Cardiac muscle cell (in vitro differentiated cells and primary cell): ENCODE measurements around the gene RAET1E. TPM values are rescaled to one million over a fixed set of nuclear protein-coding genes. Genes with fewer than 3 reads are reported as not detected.

ENCODE experiments used
- DNase-seq, 2 donors: peaks; one replicate each; pipeline versions ENCODE4 v3.0.0 to v3.0.0-alpha.2; 2010 to 2017; ENCODE audit warnings: low read depth in 1 of 2, low spot score in 1 of 2
- H3K27ac ChIP-seq: fragments of 200-600 bp; sonication (generic); 2 replicates; pipeline ENCODE4 v1.5.1; 2016
- H3K27me3 ChIP-seq: fragments of 200-600 bp; sonication (generic); 2 replicates; pipeline ENCODE4 v1.6.0; 2016; ENCODE audit warnings: control low read depth
- H3K36me3 ChIP-seq: fragments of 200-600 bp; sonication (generic); 2 replicates; pipeline ENCODE4 v1.5.1; 2016; ENCODE audit warnings: control low read depth
- H3K4me1 ChIP-seq: fragments of 200-600 bp; sonication (generic); 2 replicates; pipeline ENCODE4 v1.8.1; 2017; ENCODE audit warnings: low read depth, mild to moderate bottlenecking, mixed run types
- H3K4me3 ChIP-seq: fragments of 200-600 bp; sonication (generic); 2 replicates; pipeline ENCODE4 v1.5.1; 2016; ENCODE audit warnings: mild to moderate bottlenecking
- H3K9me3 ChIP-seq: fragments of 200-600 bp; sonication (generic); 2 replicates; pipeline ENCODE4 v1.5.1; 2017; ENCODE audit warnings: low read depth, mild to moderate bottlenecking, control low read depth
- polyA plus RNA-seq: library from polyadenylated mRNA; unstranded; fragments of >200 nt; fragmentation: Nextera tagmentation; extraction: Ambion mirVana; gene quantifications from 2 replicates; pipeline ENCODE4 v1.2.1, GENCODE V29; 2016
- total RNA-seq: library from RNA; depleted of rRNA; stranded (reverse); fragments of >200 nt; gene quantifications from 2 replicates; pipeline ENCODE4 v1.2.3, GENCODE V29; 2016
- TF ChIP-seq, protein P1 (sequence below): IDR thresholded peaks from 2 replicates; pipeline ENCODE4 v1.5.1; 2012; ENCODE audit warnings: low read depth, mild to moderate bottlenecking, low read length

The RAET1E gene
- total and polyA plus RNA-seq, 2 experiments from 2014 or later, result not detected

DNA sequence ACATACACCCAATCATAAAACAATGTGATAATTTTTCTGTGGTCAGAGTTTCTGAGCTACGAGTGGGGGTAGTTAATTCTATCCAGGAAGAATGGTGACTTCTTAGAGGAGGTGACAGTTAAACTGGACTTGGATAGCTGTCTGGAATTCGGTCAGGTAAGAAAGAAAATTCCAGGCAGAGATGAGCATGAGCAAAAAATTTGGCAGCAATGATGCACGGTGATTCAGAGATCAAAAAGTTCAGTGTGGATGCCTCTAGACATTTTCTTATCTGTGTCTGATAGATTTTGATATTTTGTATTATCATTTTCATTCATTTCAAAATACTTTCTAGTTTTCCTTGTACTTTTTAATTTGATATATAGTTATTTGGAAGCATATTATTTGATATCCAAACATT, 12.0 kb downstream of the RAET1E start:
- H3K9me3 ChIP-seq, result no peaks in the 10 kb centered on the region
- TF ChIP-seq, protein P1, sequence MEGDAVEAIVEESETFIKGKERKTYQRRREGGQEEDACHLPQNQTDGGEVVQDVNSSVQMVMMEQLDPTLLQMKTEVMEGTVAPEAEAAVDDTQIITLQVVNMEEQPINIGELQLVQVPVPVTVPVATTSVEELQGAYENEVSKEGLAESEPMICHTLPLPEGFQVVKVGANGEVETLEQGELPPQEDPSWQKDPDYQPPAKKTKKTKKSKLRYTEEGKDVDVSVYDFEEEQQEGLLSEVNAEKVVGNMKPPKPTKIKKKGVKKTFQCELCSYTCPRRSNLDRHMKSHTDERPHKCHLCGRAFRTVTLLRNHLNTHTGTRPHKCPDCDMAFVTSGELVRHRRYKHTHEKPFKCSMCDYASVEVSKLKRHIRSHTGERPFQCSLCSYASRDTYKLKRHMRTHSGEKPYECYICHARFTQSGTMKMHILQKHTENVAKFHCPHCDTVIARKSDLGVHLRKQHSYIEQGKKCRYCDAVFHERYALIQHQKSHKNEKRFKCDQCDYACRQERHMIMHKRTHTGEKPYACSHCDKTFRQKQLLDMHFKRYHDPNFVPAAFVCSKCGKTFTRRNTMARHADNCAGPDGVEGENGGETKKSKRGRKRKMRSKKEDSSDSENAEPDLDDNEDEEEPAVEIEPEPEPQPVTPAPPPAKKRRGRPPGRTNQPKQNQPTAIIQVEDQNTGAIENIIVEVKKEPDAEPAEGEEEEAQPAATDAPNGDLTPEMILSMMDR, result no peak
- H3K27ac ChIP-seq, result no peak overlapping the region
- H3K4me3 ChIP-seq, result no peak overlapping the region
- H3K36me3 ChIP-seq, result no peaks in the 10 kb centered on the region
- no peaks in the 10 kb centered on the region for H3K4me1 ChIP-seq
- H3K27me3 ChIP-seq, result peaks cover 19% of the 10 kb centered on the region
- no peak for DNase-seq

DNA sequence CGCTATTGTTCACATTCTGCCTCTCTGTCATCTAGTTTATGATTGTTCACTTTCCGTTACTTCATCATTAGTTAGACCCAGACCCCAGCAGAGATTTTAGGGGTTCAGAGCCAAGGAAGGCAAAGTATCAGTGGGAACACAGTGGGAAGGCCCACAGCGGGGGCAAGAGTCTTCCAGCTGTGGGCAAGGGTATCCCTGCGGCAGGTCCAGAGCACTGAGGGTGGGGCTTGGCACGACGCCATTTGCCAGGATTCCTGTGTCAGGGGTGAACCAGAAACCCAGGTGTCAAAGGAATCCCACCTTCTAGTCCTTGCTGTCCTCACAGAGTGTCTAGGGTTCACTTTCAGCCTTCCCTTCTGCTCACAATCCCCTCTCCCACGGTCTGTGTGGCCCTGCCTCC, 13.3 kb downstream of the RAET1E start:
- no peaks in the 10 kb centered on the region for H3K4me1 ChIP-seq
- no peak overlapping the region for H3K4me3 ChIP-seq
- TF ChIP-seq, protein P1, result no peak
- DNase-seq, result no peak
- no peaks in the 10 kb centered on the region for H3K36me3 ChIP-seq
- H3K27me3 ChIP-seq, result peaks cover 32% of the 10 kb centered on the region
- H3K9me3 ChIP-seq, result no peaks in the 10 kb centered on the region
- H3K27ac ChIP-seq, result no peak overlapping the region

DNA sequence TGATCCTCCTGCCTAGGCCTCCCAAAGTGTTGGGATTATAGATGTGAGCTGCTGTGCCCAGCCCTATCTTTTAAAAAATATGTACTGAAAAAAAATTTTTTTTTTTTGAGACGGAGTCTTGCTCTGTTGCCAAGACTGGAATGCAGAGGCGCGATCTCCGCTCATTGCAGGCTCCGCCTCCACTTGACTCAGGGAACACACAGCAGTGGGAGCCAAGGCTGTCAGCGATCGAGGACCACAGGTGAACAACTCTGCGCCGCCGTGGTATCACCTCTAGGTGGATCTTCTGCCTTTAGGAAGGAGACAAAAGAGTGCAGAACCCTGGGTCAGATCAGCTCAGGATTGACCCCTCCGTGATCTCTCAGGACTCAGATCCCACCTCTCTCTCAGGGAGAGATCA, 13.7 kb downstream of the RAET1E start:
- Histone ChIP-seq H3K9me3 (no peaks in the 10 kb centered on the region), H3K36me3 (no peaks in the 10 kb centered on the region), H3K27me3 (peaks cover 34% of the 10 kb centered on the region), H3K4me1 (no peaks in the 10 kb centered on the region), H3K4me3 (no peak overlapping the region), H3K27ac (no peak overlapping the region)
- DNase-seq, result peak in 1 of 2 donors; percentile 68
- TF ChIP-seq, protein P1, result no peak

DNA sequence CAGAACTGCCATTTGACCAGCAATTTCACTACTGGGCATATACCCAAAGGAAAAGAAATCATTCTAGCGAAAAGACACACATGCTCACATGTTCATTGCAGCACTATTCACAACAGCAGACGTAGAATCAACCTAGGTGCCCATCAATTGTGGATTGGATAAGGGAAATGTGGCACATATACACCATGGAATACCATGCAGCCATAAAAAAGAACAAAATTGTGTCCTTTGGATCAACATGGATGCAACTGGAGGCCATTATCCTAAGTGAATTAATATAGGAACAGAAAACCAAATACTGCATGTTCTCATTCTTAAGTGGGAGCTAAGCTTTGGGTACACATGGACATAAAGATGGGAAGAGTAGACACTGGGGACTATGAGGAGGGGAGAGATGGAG, 16.1 kb downstream of the RAET1E start:
- TF ChIP-seq, protein P1, result no peak
- no peaks in the 10 kb centered on the region for H3K9me3 ChIP-seq
- no peak overlapping the region for H3K27ac ChIP-seq
- peaks cover 40% of the 10 kb centered on the region for H3K27me3 ChIP-seq
- H3K4me1 ChIP-seq, result no peaks in the 10 kb centered on the region
- H3K36me3 ChIP-seq, result no peaks in the 10 kb centered on the region
- no peak for DNase-seq
- H3K4me3 ChIP-seq, result no peak overlapping the region

DNA sequence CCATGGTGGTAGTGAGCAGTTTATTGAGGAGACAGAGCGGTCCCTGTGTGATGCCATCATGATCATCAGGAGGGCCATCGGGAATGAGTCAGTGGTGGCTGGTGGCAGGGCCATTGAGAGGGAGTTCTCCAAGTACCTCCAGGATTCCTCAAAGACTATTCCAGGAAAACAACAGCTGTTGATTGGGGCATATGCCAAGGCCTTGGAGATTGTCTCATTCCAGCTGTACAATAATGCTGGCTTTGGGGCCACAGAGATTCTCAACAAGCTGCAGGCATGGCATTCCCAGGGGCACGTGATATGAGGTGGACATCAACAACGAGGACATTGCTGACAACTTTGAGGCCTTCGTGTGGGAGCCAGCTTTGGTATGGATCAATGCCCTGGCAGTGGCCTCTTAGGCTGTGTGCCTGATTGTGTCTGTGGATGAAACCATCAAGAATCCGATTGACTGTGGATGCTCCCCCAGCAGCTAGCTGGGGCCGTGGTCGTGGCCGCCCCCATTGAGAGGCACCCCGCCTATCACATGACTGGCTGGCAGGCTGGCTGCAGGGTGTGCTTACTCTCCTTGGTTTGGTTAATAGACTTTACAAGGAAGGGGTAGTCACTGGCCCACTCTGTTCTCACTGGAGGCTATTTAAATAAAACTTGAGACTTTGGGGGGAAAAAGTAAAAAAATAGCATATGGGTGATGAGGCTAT, 16.7 kb downstream of the RAET1E start:
- DNase-seq, result no peak
- no peak overlapping the region for H3K4me3 ChIP-seq
- H3K27me3 ChIP-seq, result peaks cover 40% of the 10 kb centered on the region
- H3K4me1 ChIP-seq, result no peaks in the 10 kb centered on the region
- H3K36me3 ChIP-seq, result no peaks in the 10 kb centered on the region
- TF ChIP-seq, protein P1, result no peak
- H3K9me3 ChIP-seq, result no peaks in the 10 kb centered on the region
- H3K27ac ChIP-seq, result no peak overlapping the region

DNA sequence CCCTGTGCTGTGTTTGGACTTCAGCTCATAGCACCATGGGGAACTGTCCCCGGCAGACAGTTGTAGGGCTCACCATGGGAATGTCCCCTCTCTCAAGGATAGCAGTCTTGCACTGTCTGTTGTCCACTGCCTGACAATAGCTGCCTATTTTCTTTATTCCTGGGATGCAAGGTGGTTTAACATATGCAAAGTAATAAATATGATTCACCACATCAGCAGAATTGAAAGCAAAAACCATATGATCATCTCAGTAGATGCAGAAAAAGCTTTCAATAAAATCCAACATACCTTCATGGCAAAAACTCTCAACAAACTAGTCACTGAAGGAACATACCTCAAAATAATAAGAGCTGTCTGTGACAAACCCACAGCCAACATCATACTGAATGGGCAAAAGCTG, 20.3 kb downstream of the RAET1E start:
- no peaks in the 10 kb centered on the region for H3K36me3 ChIP-seq
- no peaks in the 10 kb centered on the region for H3K9me3 ChIP-seq
- TF ChIP-seq, protein P1, result no peak
- H3K4me3 ChIP-seq, result no peak overlapping the region
- H3K27me3 ChIP-seq, result peaks cover 30% of the 10 kb centered on the region
- DNase-seq, result no peak
- H3K27ac ChIP-seq, result no peak overlapping the region
- H3K4me1 ChIP-seq, result no peaks in the 10 kb centered on the region
